H1 (cell line): ENCODE measurements around the gene YBX2. TPM values are rescaled to one million over a fixed set of nuclear protein-coding genes. Genes with fewer than 3 reads are reported as not detected.
A peak's percentile ranks its signal among the peaks of the same experiment; 100 is the strongest.

Experiments used
- ASH2L ChIP-seq: fragments of 200-600, 300-600 bp; sonication (generic); IDR thresholded peaks from one replicate; pipeline ENCODE4 v1.7.1; 2017; ENCODE audit warnings: low read length
- CBX5 ChIP-seq: fragments of 300-800, 300-1000 bp; sonication (generic); IDR thresholded peaks from 2 replicates; pipeline ENCODE4 v1.7.1; 2016; ENCODE audit warnings: antibody characterized with exemption, low read length, low read depth
- CHD2 ChIP-seq: IDR thresholded peaks from 2 replicates; pipeline ENCODE4 v1.6.1; 2012; ENCODE audit warnings: low read length, improper control_type of control experiment
- EGR1 ChIP-seq: IDR thresholded peaks from 2 replicates; pipeline ENCODE4 v1.6.1; 2011; ENCODE audit warnings: low read depth, low read length, borderline replicate concordance
- GTF2F1 ChIP-seq: IDR thresholded peaks from 2 replicates; pipeline ENCODE4 v1.6.1; 2012; ENCODE audit warnings: low read depth, low read length, improper control_type of control experiment, borderline replicate concordance
- HDAC6 ChIP-seq: IDR thresholded peaks from one replicate; pipeline ENCODE4 v1.7.1; 2012; ENCODE audit warnings: low read depth, mild to moderate bottlenecking, inconsistent platforms, low read length, moderate library complexity
- JUN ChIP-seq: IDR thresholded peaks from 2 replicates; pipeline ENCODE4 v1.6.1; 2011; ENCODE audit warnings: low read depth, mild to moderate bottlenecking, improper control_type of control experiment, low read length
- JUND ChIP-seq: IDR thresholded peaks from 2 replicates; pipeline ENCODE4 v1.6.1; 2011; ENCODE audit warnings: mild to moderate bottlenecking, improper control_type of control experiment, low read length
- NANOG ChIP-seq: IDR thresholded peaks from 2 replicates; pipeline ENCODE4 v1.6.1; 2011; ENCODE audit warnings: low read length, low read depth, mild to moderate bottlenecking, inconsistent platforms; ENCODE audit not compliant: insufficient read depth, poor library complexity, severe bottlenecking
- POLR2AphosphoS5 ChIP-seq: IDR thresholded peaks from 2 replicates; pipeline ENCODE4 v1.6.1; 2011; ENCODE audit warnings: low read depth, low read length
- RAD21 ChIP-seq, 2 experiments: IDR thresholded peaks in 1 of 2; conservative IDR thresholded peaks in 1 of 2; 2 replicates each; pipeline ENCODE4 v1.6.1; 2011; ENCODE audit warnings: low read depth in 2 of 2, low read length in 2 of 2, improper control_type of control experiment in 1 of 2, inconsistent platforms in 1 of 2, mild to moderate bottlenecking in 1 of 2, moderate library complexity in 1 of 2
- TCF12 ChIP-seq: IDR thresholded peaks from 2 replicates; pipeline ENCODE4 v1.6.1; 2011; ENCODE audit warnings: low read depth, mild to moderate bottlenecking, low read length
- YY1 ChIP-seq: IDR thresholded peaks from 2 replicates; pipeline ENCODE4 v1.6.1; 2011; ENCODE audit warnings: low read depth, mild to moderate bottlenecking, low read length
- ZNF274 ChIP-seq: IDR thresholded peaks from 2 replicates; pipeline ENCODE4 v1.7.0; 2012; ENCODE audit warnings: low read length, borderline replicate concordance; ENCODE audit errors: extremely low read depth
- polyA plus RNA-seq, 7 experiments: library from polyadenylated mRNA; depleted of rRNA in 3 of 7; stranded (reverse) in 5 of 7; unstranded in 2 of 7; fragments of >200 nt in 5 of 7; fragments of 200-250 nt in 2 of 7; gene quantifications; 1 replicate in 5 of 7; 2 replicates in 1 of 7; 4 replicates in 1 of 7; pipeline versions ENCODE4 v1.2.1 to v1.2.3, GENCODE V29; 2011 to 2013; ENCODE audit warnings: missing spikeins in 2 of 7, mixed read lengths in 2 of 7
- total RNA-seq: library from RNA; stranded (reverse); fragmentation: NEBNext Ultra II Directional; extraction: Animal tissue kit (Norgen Biotek cat#: 25700); gene quantifications from 2 replicates; pipeline ENCODE4 v1.2.1, GENCODE V29; 2021
- TF ChIP-seq, protein P1 (sequence below), 3 experiments: IDR thresholded peaks; 1 replicate in 2 of 3; 2 replicates in 1 of 3; pipeline versions ENCODE4 v1.5.1 to v1.6.1; 2011; ENCODE audit warnings: low read length in 3 of 3, mild to moderate bottlenecking in 3 of 3, inconsistent platforms in 2 of 3, low read depth in 1 of 3, moderate library complexity in 1 of 3; ENCODE audit not compliant: insufficient read depth in 1 of 3; ENCODE audit errors: control extremely low read depth in 1 of 3
- TF ChIP-seq, protein P2 (sequence below): IDR thresholded peaks from 2 replicates; pipeline ENCODE4 v1.6.1; 2012; ENCODE audit warnings: inconsistent platforms
- TF ChIP-seq, protein P3 (sequence below): IDR thresholded peaks from 2 replicates; pipeline ENCODE4 v1.6.1; 2012; ENCODE audit warnings: low read length, inconsistent platforms
- TF ChIP-seq, protein P4 (sequence below): IDR thresholded peaks from 2 replicates; pipeline ENCODE4 v1.6.1; 2012; ENCODE audit warnings: inconsistent platforms

Gene YBX2
- total and polyA plus RNA-seq, 2 of the 8 experiments (the other 6 are each of a cell fraction or from before 2014, with no cell fraction given) = 19.2 to 30.5 TPM

- TF ChIP-seq, protein P1, sequence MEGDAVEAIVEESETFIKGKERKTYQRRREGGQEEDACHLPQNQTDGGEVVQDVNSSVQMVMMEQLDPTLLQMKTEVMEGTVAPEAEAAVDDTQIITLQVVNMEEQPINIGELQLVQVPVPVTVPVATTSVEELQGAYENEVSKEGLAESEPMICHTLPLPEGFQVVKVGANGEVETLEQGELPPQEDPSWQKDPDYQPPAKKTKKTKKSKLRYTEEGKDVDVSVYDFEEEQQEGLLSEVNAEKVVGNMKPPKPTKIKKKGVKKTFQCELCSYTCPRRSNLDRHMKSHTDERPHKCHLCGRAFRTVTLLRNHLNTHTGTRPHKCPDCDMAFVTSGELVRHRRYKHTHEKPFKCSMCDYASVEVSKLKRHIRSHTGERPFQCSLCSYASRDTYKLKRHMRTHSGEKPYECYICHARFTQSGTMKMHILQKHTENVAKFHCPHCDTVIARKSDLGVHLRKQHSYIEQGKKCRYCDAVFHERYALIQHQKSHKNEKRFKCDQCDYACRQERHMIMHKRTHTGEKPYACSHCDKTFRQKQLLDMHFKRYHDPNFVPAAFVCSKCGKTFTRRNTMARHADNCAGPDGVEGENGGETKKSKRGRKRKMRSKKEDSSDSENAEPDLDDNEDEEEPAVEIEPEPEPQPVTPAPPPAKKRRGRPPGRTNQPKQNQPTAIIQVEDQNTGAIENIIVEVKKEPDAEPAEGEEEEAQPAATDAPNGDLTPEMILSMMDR (IDR thresholded peaks at IDR 0.05; ENCODE audit: control extremely low read depth in 1 of 3, insufficient read depth in 1 of 3, low read depth in 1 of 3, low read length in 3 of 3) = no peak
- TF ChIP-seq HDAC6 (no peak), ASH2L (peak; percentile 83), JUND (no peak), NANOG (no peak), JUN (no peak), RAD21 (IDR thresholded peaks at IDR 0.05 in 1 of 2, conservative IDR thresholded peaks at IDR 0.05 in 1 of 2; ENCODE audit: low read depth in 2 of 2, low read length in 2 of 2) (no peak), CHD2 (no peak; the same call in 1 of the 2 replicates), POLR2AphosphoS5 (no peak; the same call in 1 of the 2 replicates), EGR1 (peak; percentile 81), CBX5 (no peak), ZNF274 (no peak), YY1 (peak; percentile 91), GTF2F1 (no peak), TCF12 (no peak)
- TF ChIP-seq, protein P2, sequence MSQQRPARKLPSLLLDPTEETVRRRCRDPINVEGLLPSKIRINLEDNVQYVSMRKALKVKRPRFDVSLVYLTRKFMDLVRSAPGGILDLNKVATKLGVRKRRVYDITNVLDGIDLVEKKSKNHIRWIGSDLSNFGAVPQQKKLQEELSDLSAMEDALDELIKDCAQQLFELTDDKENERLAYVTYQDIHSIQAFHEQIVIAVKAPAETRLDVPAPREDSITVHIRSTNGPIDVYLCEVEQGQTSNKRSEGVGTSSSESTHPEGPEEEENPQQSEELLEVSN = no peak
- TF ChIP-seq, protein P3, sequence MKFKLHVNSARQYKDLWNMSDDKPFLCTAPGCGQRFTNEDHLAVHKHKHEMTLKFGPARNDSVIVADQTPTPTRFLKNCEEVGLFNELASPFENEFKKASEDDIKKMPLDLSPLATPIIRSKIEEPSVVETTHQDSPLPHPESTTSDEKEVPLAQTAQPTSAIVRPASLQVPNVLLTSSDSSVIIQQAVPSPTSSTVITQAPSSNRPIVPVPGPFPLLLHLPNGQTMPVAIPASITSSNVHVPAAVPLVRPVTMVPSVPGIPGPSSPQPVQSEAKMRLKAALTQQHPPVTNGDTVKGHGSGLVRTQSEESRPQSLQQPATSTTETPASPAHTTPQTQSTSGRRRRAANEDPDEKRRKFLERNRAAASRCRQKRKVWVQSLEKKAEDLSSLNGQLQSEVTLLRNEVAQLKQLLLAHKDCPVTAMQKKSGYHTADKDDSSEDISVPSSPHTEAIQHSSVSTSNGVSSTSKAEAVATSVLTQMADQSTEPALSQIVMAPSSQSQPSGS = no peak
- TF ChIP-seq, protein P4, sequence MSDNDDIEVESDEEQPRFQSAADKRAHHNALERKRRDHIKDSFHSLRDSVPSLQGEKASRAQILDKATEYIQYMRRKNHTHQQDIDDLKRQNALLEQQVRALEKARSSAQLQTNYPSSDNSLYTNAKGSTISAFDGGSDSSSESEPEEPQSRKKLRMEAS = no peak; the same call in 1 of the 2 replicates
Measured at GRCh38 chr17:7239091-7240027, 55.1 kb downstream of the YBX2 start, which contains the start of gene PHF23 (continued).
